Neuronal stem cell (in vitro differentiated cells): ENCODE results near the gene LAD1.

ENCODE experiments used
- DNase-seq: peaks from one replicate; pipeline ENCODE4 v3.0.0-alpha.2; 2013; ENCODE audit warnings: low spot score
- H2AFZ ChIP-seq: one replicate; pipeline ENCODE4 v1.6.1; 2013; ENCODE audit warnings: mild to moderate bottlenecking, low read length, inconsistent platforms
- H2AK5ac ChIP-seq: 2 replicates; pipeline ENCODE4 v1.6.1; 2013; ENCODE audit warnings: low read depth, mild to moderate bottlenecking, inconsistent platforms, low read length, moderate library complexity, mixed read lengths
- H2BK120ac ChIP-seq: 2 replicates; pipeline ENCODE4 v1.6.1; 2013; ENCODE audit warnings: low read depth, mild to moderate bottlenecking, inconsistent platforms, low read length, moderate library complexity, mixed read lengths
- H2BK12ac ChIP-seq: one replicate; pipeline ENCODE4 v1.6.1; 2013; ENCODE audit warnings: low read length, inconsistent platforms
- H2BK15ac ChIP-seq: 2 replicates; pipeline ENCODE4 v1.6.1; 2013; ENCODE audit warnings: mild to moderate bottlenecking, low read length, inconsistent platforms, mixed read lengths
- H2BK5ac ChIP-seq: one replicate; pipeline ENCODE4 v1.6.1; 2013; ENCODE audit warnings: inconsistent platforms, mild to moderate bottlenecking, low read length, moderate library complexity
- H3K14ac ChIP-seq: one replicate; pipeline ENCODE4 v1.6.1; 2013; ENCODE audit warnings: low read length, inconsistent platforms
- H3K18ac ChIP-seq: 2 replicates; pipeline ENCODE4 v1.6.1; 2013; ENCODE audit warnings: low read length, inconsistent platforms
- H3K23ac ChIP-seq: 2 replicates; pipeline ENCODE4 v1.6.1; 2013; ENCODE audit warnings: low read depth, mild to moderate bottlenecking, mixed read lengths, low read length, inconsistent platforms; ENCODE audit not compliant: poor library complexity
- H3K27ac ChIP-seq: replicated peaks from 3 replicates; pipeline ENCODE4 v1.5.1; 2013; ENCODE audit warnings: low read length, inconsistent platforms
- H3K27me3 ChIP-seq, 3 experiments: 2 replicates each; pipeline ENCODE4 v1.6.1; 2013; ENCODE audit warnings: low read length in 3 of 3, mild to moderate bottlenecking in 2 of 3, inconsistent platforms in 1 of 3, low read depth in 1 of 3, mixed read lengths in 1 of 3, moderate library complexity in 1 of 3; ENCODE audit not compliant: control insufficient read depth in 3 of 3, insufficient read depth in 3 of 3
- H3K36me3 ChIP-seq, 2 donors: replicated peaks in 1 of 2; 2 replicates each; pipeline ENCODE4 v1.6.1; 2013; ENCODE audit warnings: low read length in 2 of 2; ENCODE audit not compliant: control insufficient read depth in 2 of 2, insufficient read depth in 2 of 2
- H3K4ac ChIP-seq: 2 replicates; pipeline ENCODE4 v1.6.1; 2013; ENCODE audit warnings: inconsistent platforms, mild to moderate bottlenecking, low read length, moderate library complexity
- H3K4me1 ChIP-seq, 2 donors: 1 replicate in 1 of 2; 2 replicates in 1 of 2; pipeline ENCODE4 v1.6.1; 2013; ENCODE audit warnings: low read length in 2 of 2, low read depth in 1 of 2; ENCODE audit not compliant: control insufficient read depth in 2 of 2, insufficient read depth in 1 of 2
- H3K4me2 ChIP-seq: one replicate; pipeline ENCODE4 v1.6.1; 2013; ENCODE audit warnings: mild to moderate bottlenecking, low read length, inconsistent platforms; ENCODE audit not compliant: insufficient read depth, poor library complexity, severe bottlenecking
- H3K4me3 ChIP-seq, 2 donors: 2 replicates each; pipeline ENCODE4 v1.5.1; 2013; ENCODE audit warnings: low read length in 2 of 2, mild to moderate bottlenecking in 2 of 2, inconsistent platforms in 1 of 2, moderate library complexity in 1 of 2
- H3K79me1 ChIP-seq: one replicate; pipeline ENCODE4 v1.6.1; 2013; ENCODE audit warnings: low read depth, mild to moderate bottlenecking, inconsistent platforms, low read length, moderate library complexity
- H3K9ac ChIP-seq: one replicate; pipeline ENCODE4 v1.6.1; 2013; ENCODE audit warnings: mild to moderate bottlenecking, low read depth, low read length, inconsistent platforms; ENCODE audit not compliant: poor library complexity
- H3K9me3 ChIP-seq, 2 donors: replicated peaks in 1 of 2; 2 replicates each; pipeline versions ENCODE3 to v1.6.1; 2013; ENCODE audit warnings: low read length in 2 of 2, mild to moderate bottlenecking in 2 of 2, inconsistent platforms in 1 of 2, low read depth in 1 of 2, mixed read lengths in 1 of 2, moderate library complexity in 1 of 2; ENCODE audit not compliant: control insufficient read depth in 2 of 2, insufficient read depth in 1 of 2
- H4K8ac ChIP-seq: one replicate; pipeline ENCODE4 v1.6.1; 2013; ENCODE audit warnings: low read depth, mild to moderate bottlenecking, inconsistent platforms, low read length, moderate library complexity
- H4K91ac ChIP-seq: one replicate; pipeline ENCODE4 v1.6.1; 2013; ENCODE audit warnings: low read length, low read depth, mild to moderate bottlenecking, inconsistent platforms; ENCODE audit not compliant: poor library complexity
- WGBS, 2 donors: extraction: QIAGEN DNeasy Blood & Tissue Kit; methylation state at CpG; one replicate each; pipeline ENCODE4 v1.1.7; 2013; ENCODE audit warnings: missing lambda C conversion rate in 2 of 2, mixed read lengths in 1 of 2; ENCODE audit not compliant: insufficient read length in 2 of 2, insufficient replicate concordance in 1 of 2; ENCODE audit errors: extremely low coverage in 2 of 2; 5-methylcytosine and 5-hydroxymethylcytosine counted together

Gene LAD1

GRCh38 chr1:201371792-201372191 is 27.3 kb downstream of the LAD1 start:
- H3K36me3 ChIP-seq: no peaks in the 10 kb centered on the region
- peaks cover 2% of the 10 kb centered on the region for H3K79me1 ChIP-seq
- no peak overlapping the region for H2BK5ac ChIP-seq
- no peak for DNase-seq
- H2AK5ac ChIP-seq: peak overlapping the region; percentile 42
- H3K4me2 ChIP-seq: no peak overlapping the region
- no peak overlapping the region for H3K23ac ChIP-seq
- peaks cover 0 to 35% of the 10 kb centered on the region in 2 donors for H3K4me1 ChIP-seq
- H2BK120ac ChIP-seq: no peak overlapping the region
- no CpG with 5 or more reads among the region's 6 CpGs for WGBS, 2 donors
- no peak overlapping the region for H3K9ac ChIP-seq
- H2BK12ac ChIP-seq: peak overlapping the region; percentile 31
- H3K14ac ChIP-seq: no peak overlapping the region
- peaks cover 0 to 45% (median 0%) of the 10 kb centered on the region in 3 experiments for H3K27me3 ChIP-seq
- H3K27ac ChIP-seq: no peak overlapping the region
- H4K8ac ChIP-seq: no peak overlapping the region
- peak overlapping the region; percentile 4 for H4K91ac ChIP-seq
- no peaks in the 10 kb centered on the region for H3K9me3 ChIP-seq
- H3K4ac ChIP-seq: no peak overlapping the region
- H3K18ac ChIP-seq: peak overlapping the region; percentile 82
- no peak overlapping the region for H2AFZ ChIP-seq
- H2BK15ac ChIP-seq: no peak overlapping the region
- no peak overlapping the region for H3K4me3 ChIP-seq

- Histone ChIP-seq H3K18ac (no peak overlapping the region), H2BK120ac (no peak overlapping the region), H3K23ac (no peak overlapping the region), H4K8ac (no peak overlapping the region), H3K4me2 (no peak overlapping the region), H3K4me3 (no peak overlapping the region), H2AK5ac (no peak overlapping the region), H3K9me3 (no peaks in the 10 kb centered on the region), H3K27ac (no peak overlapping the region), H2BK15ac (no peak overlapping the region), H3K4ac (no peak overlapping the region), H2BK12ac (no peak overlapping the region), H3K14ac (no peak overlapping the region), H2AFZ (no peak overlapping the region), H3K27me3 (peaks cover 0 to 45% (median 0%) of the 10 kb centered on the region in 3 experiments), H2BK5ac (peak overlapping the region; percentile 1), H3K79me1 (peaks cover 2% of the 10 kb centered on the region), H3K36me3 (no peaks in the 10 kb centered on the region), H4K91ac (no peak overlapping the region), H3K4me1 (peaks cover 0 to 34% of the 10 kb centered on the region in 2 donors), H3K9ac (no peak overlapping the region)
- DNase-seq: no peak
- WGBS, 2 donors: no CpG with 5 or more reads among the region's 9 CpGs
Measured at GRCh38 chr1:201371276-201371675, 27.8 kb downstream of the LAD1 start.

GRCh38 chr1:201370500-201370899 is 28.6 kb downstream of the LAD1 start:
- Histone ChIP-seq H2AFZ (no peak overlapping the region), H4K91ac (no peak overlapping the region), H2BK12ac (no peak overlapping the region), H3K27me3 (peaks cover 0 to 45% (median 0%) of the 10 kb centered on the region in 3 experiments), H3K9me3 (no peaks in the 10 kb centered on the region), H3K14ac (no peak overlapping the region), H3K4me3 (no peak overlapping the region), H3K36me3 (no peaks in the 10 kb centered on the region), H2BK120ac (no peak overlapping the region), H3K18ac (no peak overlapping the region), H3K23ac (no peak overlapping the region), H3K4me1 (peaks cover 0 to 28% of the 10 kb centered on the region in 2 donors), H2BK15ac (peak overlapping the region; percentile 25), H4K8ac (no peak overlapping the region), H3K79me1 (peaks cover 2% of the 10 kb centered on the region), H3K4ac (no peak overlapping the region), H3K4me2 (no peak overlapping the region), H2AK5ac (no peak overlapping the region), H3K9ac (peak overlapping the region; percentile 65), H3K27ac (no peak overlapping the region), H2BK5ac (no peak overlapping the region)
- DNase-seq: no peak
- no CpG with 5 or more reads among the region's 3 CpGs for WGBS, 2 donors

- Histone ChIP-seq H3K4me1 (peaks cover 0 to 16% of the 10 kb centered on the region in 2 donors), H3K4me2 (no peak overlapping the region), H2AFZ (no peak overlapping the region), H2BK12ac (peak overlapping the region; percentile 33), H3K36me3 (no peaks in the 10 kb centered on the region), H3K27me3 (peaks cover 0 to 45% (median 0%) of the 10 kb centered on the region in 3 experiments), H3K4me3 (no peak overlapping the region), H3K23ac (no peak overlapping the region), H2BK15ac (peak overlapping the region; percentile 9), H3K18ac (peak overlapping the region; percentile 69), H3K9ac (peak overlapping the region; percentile 44), H3K4ac (no peak overlapping the region), H3K14ac (no peak overlapping the region), H3K9me3 (no peaks in the 10 kb centered on the region), H2BK120ac (no peak overlapping the region), H3K27ac (no peak overlapping the region), H2AK5ac (peak overlapping the region; percentile 81), H2BK5ac (no peak overlapping the region), H4K8ac (no peak overlapping the region), H3K79me1 (peaks cover 2% of the 10 kb centered on the region), H4K91ac (no peak overlapping the region)
- WGBS, 2 donors: no CpG with 5 or more reads among the region's 6 CpGs
- no peak for DNase-seq
Measured at GRCh38 chr1:201369209-201369608, 29.9 kb downstream of the LAD1 start.
